Medulla oblongata (tissue), 1 donor: Measurements from ENCODE around the gene PCLO.

Experiments used
- DNase-seq: peaks from one replicate; pipeline ENCODE4 v3.0.0-alpha.2; 2015; ENCODE audit errors: extremely low spot score

The PCLO gene

GRCh38 chr7:83162402-83163256 is at the start of gene PCLO:
TSS of gene PCLO (minus strand) at chr7:83162884. CDS start at chr7:83162592, 292 bp downstream.
- DNase-seq = peak; percentile 81

GRCh38 chr7:83211685-83212084 is 49.0 kb upstream of the PCLO start:
- no peak for DNase-seq

- DNase-seq = no peak
Measured at GRCh38 chr7:83210479-83210878, 47.8 kb upstream of the PCLO start.

- no peak for DNase-seq
Measured at GRCh38 chr7:83204715-83205114, 42.0 kb upstream of the PCLO start.

- DNase-seq = no peak
Measured at GRCh38 chr7:83201355-83201754, 38.7 kb upstream of the PCLO start.

GRCh38 chr7:83190659-83191389 is 28.1 kb upstream of the PCLO start:
- no peak for DNase-seq

- DNase-seq = no peak
Measured at GRCh38 chr7:83178796-83179195, 16.1 kb upstream of the PCLO start.

- DNase-seq = no peak
Measured at GRCh38 chr7:83178066-83178465, 15.4 kb upstream of the PCLO start.

- no peak for DNase-seq
Measured at GRCh38 chr7:83173664-83174063, 11.0 kb upstream of the PCLO start.

GRCh38 chr7:83166781-83167180 is 4.1 kb upstream of the PCLO start:
- no peak for DNase-seq

GRCh38 chr7:83161899-83162401 is 734 bp downstream of the PCLO start:
- no peak for DNase-seq

- no peak for DNase-seq
Measured at GRCh38 chr7:83161186-83161585, 1.5 kb downstream of the PCLO start.

- no peak for DNase-seq
Measured at GRCh38 chr7:83159731-83160130, 3.0 kb downstream of the PCLO start.

GRCh38 chr7:83156006-83156405 is 6.7 kb downstream of the PCLO start:
- no peak for DNase-seq

GRCh38 chr7:83155407-83155806 is 7.3 kb downstream of the PCLO start:
- no peak for DNase-seq

- no peak for DNase-seq
Measured at GRCh38 chr7:83153419-83153818, 9.3 kb downstream of the PCLO start.

GRCh38 chr7:83150310-83150709 is 12.4 kb downstream of the PCLO start:
- no peak for DNase-seq

- peak; percentile 7 for DNase-seq
Measured at GRCh38 chr7:83149466-83149865, 13.2 kb downstream of the PCLO start.

- DNase-seq = no peak
Measured at GRCh38 chr7:83148776-83149175, 13.9 kb downstream of the PCLO start.

GRCh38 chr7:83143107-83143506 is 19.6 kb downstream of the PCLO start:
- no peak for DNase-seq

- no peak for DNase-seq
Measured at GRCh38 chr7:83142365-83142764, 20.3 kb downstream of the PCLO start.

- no peak for DNase-seq
Measured at GRCh38 chr7:83141927-83142326, 20.8 kb downstream of the PCLO start.
